ENCODE data around the gene MAP3K3.
A peak's percentile ranks its signal among the peaks of the same experiment; 100 is the strongest.

The MAP3K3 gene

DNA sequence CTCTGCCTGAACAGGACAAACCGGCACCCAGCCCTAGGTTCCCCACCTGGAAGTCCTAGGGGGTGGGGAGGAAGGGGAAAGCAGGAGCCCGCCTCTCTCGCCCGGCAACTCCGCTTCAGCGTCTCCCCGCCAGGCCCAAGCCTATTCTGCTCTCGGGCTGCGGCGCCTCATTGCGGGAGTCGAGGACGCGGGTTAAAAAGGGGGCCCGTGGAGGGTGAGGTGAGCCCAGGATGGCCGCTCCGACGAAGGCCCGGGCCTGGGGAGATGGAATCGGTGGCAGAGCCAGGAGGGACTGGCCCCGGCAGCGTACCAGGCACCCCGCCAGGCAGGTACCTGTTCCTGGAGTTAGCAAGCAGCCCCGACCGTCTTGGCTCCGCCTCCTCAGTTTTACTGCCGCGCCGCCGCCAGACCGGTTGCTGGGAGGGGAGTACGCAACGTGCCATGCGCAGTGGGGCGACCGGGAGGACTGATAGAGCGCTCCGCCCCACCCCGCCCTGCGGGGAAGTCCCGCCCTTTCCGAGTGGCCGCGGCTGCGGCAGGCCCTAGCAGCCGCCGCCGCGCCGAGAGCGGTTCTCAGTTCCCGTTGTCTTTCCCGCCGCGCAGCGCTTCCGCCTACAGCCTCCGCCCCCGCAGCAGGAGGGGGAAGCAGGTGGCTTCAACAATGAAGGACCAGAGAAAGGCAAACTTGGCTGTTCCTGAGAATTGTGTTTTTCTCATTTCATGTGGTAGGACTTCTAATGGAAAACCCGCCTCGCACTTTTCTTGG, 119.4 kb downstream of the MAP3K3 start, which contains the start of gene STRADA:
TSS of gene STRADA (minus strand) at position 392 of the 766 bp plus-strand sequence. CDS start 13,430 bp downstream, outside the sequence.
- peaks cover 14% of the 10 kb centered on the region for H3K36me3 ChIP-seq
- TF ChIP-seq, protein P1, sequence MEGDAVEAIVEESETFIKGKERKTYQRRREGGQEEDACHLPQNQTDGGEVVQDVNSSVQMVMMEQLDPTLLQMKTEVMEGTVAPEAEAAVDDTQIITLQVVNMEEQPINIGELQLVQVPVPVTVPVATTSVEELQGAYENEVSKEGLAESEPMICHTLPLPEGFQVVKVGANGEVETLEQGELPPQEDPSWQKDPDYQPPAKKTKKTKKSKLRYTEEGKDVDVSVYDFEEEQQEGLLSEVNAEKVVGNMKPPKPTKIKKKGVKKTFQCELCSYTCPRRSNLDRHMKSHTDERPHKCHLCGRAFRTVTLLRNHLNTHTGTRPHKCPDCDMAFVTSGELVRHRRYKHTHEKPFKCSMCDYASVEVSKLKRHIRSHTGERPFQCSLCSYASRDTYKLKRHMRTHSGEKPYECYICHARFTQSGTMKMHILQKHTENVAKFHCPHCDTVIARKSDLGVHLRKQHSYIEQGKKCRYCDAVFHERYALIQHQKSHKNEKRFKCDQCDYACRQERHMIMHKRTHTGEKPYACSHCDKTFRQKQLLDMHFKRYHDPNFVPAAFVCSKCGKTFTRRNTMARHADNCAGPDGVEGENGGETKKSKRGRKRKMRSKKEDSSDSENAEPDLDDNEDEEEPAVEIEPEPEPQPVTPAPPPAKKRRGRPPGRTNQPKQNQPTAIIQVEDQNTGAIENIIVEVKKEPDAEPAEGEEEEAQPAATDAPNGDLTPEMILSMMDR (IDR thresholded peaks at IDR 0.05; ENCODE audit: low read depth, low read length) = no peak
- no peaks in the 10 kb centered on the region for H3K27me3 ChIP-seq (ENCODE audit: insufficient read depth, low read depth, severe bottlenecking)
- peak; percentile 100 for DNase-seq
- peak within 1 kb of the TSS; percentile 96 for H3K4me3 ChIP-seq (ENCODE audit: low read depth, low read length)
- H3K27ac ChIP-seq = peak within 1 kb of the TSS; percentile 91
- H3K9me3 ChIP-seq (ENCODE audit: severe bottlenecking) = no peaks in the 10 kb centered on the region
